Measurements from ENCODE around the gene LRRC4.

GRCh38 chr7:128080169-128080568, 48.9 kb upstream of the LRRC4 start:
- no peak for TF ChIP-seq EP300 (IDR thresholded peaks at IDR 0.05)
- TF ChIP-seq CTCF (IDR thresholded peaks at IDR 0.05): no peak

All from stomach (tissue), 4 donors.